ENCODE data around the gene CCDC169. TPM values are rescaled to one million over a fixed set of nuclear protein-coding genes. Genes with fewer than 3 reads are reported as not detected.
A peak's percentile ranks its signal among the peaks of the same experiment; 100 is the strongest.

Gene CCDC169
- total and polyA plus RNA-seq, 2 of the 13 experiments (the other 11 are each of a cell fraction or from before 2014, with no cell fraction given) = 0.25 to 0.33 TPM

GRCh38 chr13:36344173-36344572 lies 46.6 kb upstream of the CCDC169 start (continued):
- peak; percentile 41; the same call in 1 of the 2 replicates for TF ChIP-seq CEBPG (CRISPR knock-in tag; IDR thresholded peaks at IDR 0.05)

- no TSS peak for BruUV-seq (replicated peaks)
- Histone ChIP-seq H3K79me2 (ENCODE audit: insufficient read depth, low read length) (peaks cover 46% of the 10 kb centered on the region), H2AFZ (ENCODE audit: low read length) (no peak overlapping the region), H3K36me3 (replicated peaks in 1 of 2; ENCODE audit: control insufficient read depth in 1 of 2, insufficient read depth in 2 of 2, low read length in 2 of 2) (no peaks in the 10 kb centered on the region), H3K27me3 (ENCODE audit: control insufficient read depth in 1 of 2, insufficient read depth in 2 of 2, low read length in 2 of 2) (no peaks in the 10 kb centered on the region), H3K9me3 (ENCODE audit: low read length) (no peaks in the 10 kb centered on the region), H4K20me1 (ENCODE audit: insufficient read depth, low read length) (no peaks in the 10 kb centered on the region), H3K4me1 (ENCODE audit: insufficient read depth, low read length) (peaks cover 23% of the 10 kb centered on the region), H3K9ac (ENCODE audit: insufficient read depth, low read depth, low read length) (no peak overlapping the region), H3K27ac (ENCODE audit: extremely low read length, insufficient read depth, low read length) (peak overlapping the region; percentile 9), H3K4me2 (ENCODE audit: low read depth, low read length) (peak overlapping the region; percentile 27; the same call in 1 of the 2 replicates), H3K4me3 (replicated peaks in 1 of 3; ENCODE audit: insufficient read depth in 1 of 3, low read depth in 2 of 3, low read length in 3 of 3) (no peak overlapping the region; a peak in 1 of 6 replicates)
- no peak for TF ChIP-seq ZFP90 (CRISPR knock-in tag; IDR thresholded peaks at IDR 0.05; ENCODE audit: borderline replicate concordance)
- no peak for TF ChIP-seq ZNF501 (CRISPR knock-in tag; IDR thresholded peaks at IDR 0.05)
- 0 out of 2 replicates have a peak, but pooled peaks have one; percentile 24 for TF ChIP-seq ZFP91 (CRISPR knock-in tag; IDR thresholded peaks at IDR 0.05; ENCODE audit: borderline replicate concordance)
- TF ChIP-seq HNRNPLL (IDR thresholded peaks at IDR 0.05; ENCODE audit: low read depth, low read length, poor library complexity, severe bottlenecking) = no peak
- no peak for TF ChIP-seq THAP7 (CRISPR knock-in tag; IDR thresholded peaks at IDR 0.05)
- TF ChIP-seq CC2D1A (CRISPR knock-in tag; IDR thresholded peaks at IDR 0.05) = no peak
- no peak for TF ChIP-seq ZNF350 (CRISPR knock-in tag; IDR thresholded peaks at IDR 0.05; ENCODE audit: borderline replicate concordance, low read depth)
- no peak for TF ChIP-seq FIP1L1 (IDR thresholded peaks at IDR 0.05; ENCODE audit: borderline replicate concordance, insufficient read depth, low read depth, low read length)
- no peak for TF ChIP-seq FOXA3 (CRISPR knock-in tag; IDR thresholded peaks at IDR 0.05)
- intact Hi-C loops (cut with micrococcal nuclease; ENCODE audit: unreplicated experiment) (no loop called here), in situ Hi-C loops (cut with HindIII; ENCODE audit: extremely low pct_ligation_motif_present, low pct_unique_long_range_greater_than_20kb) (no loop called here)
- DNase-seq (ENCODE audit: low spot score) (no peak), FAIRE-seq (no peak), ATAC-seq (peak; percentile 28; the same call in 1 of the 3 replicates)
- ChIA-PET CTCF (ENCODE audit: low intra/inter-chr PET ratio, low total read pairs) (no interaction called here), POLR2A (no interaction called here)
- 6% methylated on average over 3 of the region's 3 CpGs for WGBS (ENCODE audit: low lambda C conversion rate)
Observed at GRCh38 chr13:36343766-36344165, 46.2 kb upstream of the CCDC169 start.
